Measurements from ENCODE around the gene SERINC1. TPM values are rescaled to one million over a fixed set of nuclear protein-coding genes. Genes with fewer than 3 reads are reported as not detected.
"Not testable (repeated sequence)": the region's sequence is repeated elsewhere in the genome, so short reads cannot be mapped to it uniquely, and the experiment has no call there.

The SERINC1 gene
- 143 TPM for total RNA-seq
- long read RNA-seq, transcript SERINC1-201 (10 exons, 3,137 nt) = major isoform, 202 of 223 reads
- long read RNA-seq, partial matches to known transcripts = 20 of 223 reads
- long read RNA-seq, other reads (novel, unspliced or antisense) = 1 of 223 reads

DNA sequence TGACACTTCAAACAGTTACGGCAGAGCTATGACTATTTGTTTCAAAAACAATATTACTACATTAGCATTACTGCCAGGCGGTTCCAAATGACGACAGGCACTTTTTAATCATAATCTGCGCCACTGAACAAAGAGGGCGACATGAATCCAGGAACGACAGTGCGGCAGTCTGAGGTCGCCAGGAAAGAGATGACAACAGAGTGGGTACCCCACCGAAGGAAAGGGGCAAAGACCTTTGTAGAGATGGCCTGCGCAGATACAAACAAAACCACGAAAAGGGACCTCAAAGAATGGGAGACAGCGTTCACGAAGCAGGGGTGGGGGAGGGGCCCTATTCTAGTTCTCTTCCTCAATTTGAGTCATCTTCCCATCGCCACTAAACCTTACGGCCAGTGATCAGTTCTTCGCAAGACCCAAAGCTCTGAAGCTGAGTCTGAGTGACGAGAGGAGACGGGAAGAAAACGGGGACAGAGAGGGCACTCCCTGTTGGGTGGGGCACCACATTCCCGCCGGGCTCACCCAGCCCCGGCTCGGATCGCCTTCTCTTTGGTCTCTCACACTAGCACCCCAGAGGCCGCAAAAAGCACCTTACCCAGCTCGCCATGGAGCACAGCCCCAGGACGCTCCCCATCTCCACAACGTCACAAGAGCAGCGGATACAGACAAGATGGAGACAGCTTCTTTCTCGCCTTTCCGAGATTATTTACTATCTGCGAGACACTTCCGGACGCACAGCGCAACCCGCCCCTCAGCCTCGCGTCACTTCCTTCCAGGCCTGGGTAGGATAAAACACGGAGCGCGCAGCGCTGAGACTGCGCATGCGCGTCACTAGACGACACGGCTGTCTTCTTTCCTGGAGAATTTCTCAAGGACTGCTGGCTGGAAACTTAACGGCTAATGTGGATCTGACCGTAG, at the start of gene SERINC1:
TSS of gene SERINC1 (minus strand) at position 701 of the 915 bp plus-strand sequence. CDS start at position 631, 70 bp downstream.
- intact Hi-C loops (cut with micrococcal nuclease) = no loop called here
- Histone ChIP-seq H3K4me3 (peak within 1 kb of the TSS; percentile 77), H3K36me3 (peaks cover 5% of the 10 kb centered on the region), H3K27ac (replicated peaks) (peak within 1 kb of the TSS; percentile 93), H3K9me3 (replicated peaks) (no peaks in the 10 kb centered on the region), H3K27me3 (ENCODE audit: low read depth) (no peaks in the 10 kb centered on the region), H3K4me1 (peaks cover 60% of the 10 kb centered on the region)
- peak; percentile 96 for DNase-seq
- TF ChIP-seq, protein P1, sequence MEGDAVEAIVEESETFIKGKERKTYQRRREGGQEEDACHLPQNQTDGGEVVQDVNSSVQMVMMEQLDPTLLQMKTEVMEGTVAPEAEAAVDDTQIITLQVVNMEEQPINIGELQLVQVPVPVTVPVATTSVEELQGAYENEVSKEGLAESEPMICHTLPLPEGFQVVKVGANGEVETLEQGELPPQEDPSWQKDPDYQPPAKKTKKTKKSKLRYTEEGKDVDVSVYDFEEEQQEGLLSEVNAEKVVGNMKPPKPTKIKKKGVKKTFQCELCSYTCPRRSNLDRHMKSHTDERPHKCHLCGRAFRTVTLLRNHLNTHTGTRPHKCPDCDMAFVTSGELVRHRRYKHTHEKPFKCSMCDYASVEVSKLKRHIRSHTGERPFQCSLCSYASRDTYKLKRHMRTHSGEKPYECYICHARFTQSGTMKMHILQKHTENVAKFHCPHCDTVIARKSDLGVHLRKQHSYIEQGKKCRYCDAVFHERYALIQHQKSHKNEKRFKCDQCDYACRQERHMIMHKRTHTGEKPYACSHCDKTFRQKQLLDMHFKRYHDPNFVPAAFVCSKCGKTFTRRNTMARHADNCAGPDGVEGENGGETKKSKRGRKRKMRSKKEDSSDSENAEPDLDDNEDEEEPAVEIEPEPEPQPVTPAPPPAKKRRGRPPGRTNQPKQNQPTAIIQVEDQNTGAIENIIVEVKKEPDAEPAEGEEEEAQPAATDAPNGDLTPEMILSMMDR (IDR thresholded peaks at IDR 0.05; ENCODE audit: borderline replicate concordance) = no peak

DNA sequence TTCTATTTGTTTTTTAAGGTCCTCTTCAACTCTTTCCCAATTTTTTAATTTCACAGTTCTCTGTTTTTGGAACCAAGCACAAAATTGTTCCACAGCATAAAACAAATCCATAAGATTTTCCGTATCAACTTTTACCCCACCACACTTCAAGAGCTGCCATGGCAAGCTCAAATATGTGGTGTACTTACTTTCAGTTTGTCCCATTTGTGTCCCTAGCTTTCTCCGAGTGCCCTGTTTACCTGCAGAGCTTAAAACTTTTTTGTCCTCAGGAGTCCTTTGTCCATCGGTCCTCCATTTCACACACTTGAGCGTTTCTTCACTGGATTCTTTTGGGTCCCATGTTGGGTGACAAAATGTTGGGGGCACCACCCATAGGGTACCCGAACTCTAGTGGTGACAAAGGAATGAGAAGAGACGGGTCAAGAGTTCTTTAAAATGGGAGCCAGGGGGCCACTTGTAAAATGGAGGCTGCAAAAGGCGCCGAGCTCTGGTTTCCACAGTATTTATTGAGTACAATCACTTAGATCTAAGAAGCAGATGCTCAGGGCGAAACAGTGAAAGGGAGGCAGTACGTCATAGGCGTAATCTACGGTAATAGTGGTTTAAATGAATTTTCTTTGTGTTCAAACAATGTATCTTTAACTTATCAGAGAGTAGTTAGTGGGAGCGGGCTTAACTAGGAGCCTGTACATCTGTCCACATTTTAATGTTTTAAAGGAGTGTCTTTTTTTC, 39.8 kb upstream of the SERINC1 start:
- TF ChIP-seq, protein P1 (IDR thresholded peaks at IDR 0.05; ENCODE audit: borderline replicate concordance) = no peak
- intact Hi-C loops (cut with micrococcal nuclease) = no loop called here
- no peak for DNase-seq

DNA sequence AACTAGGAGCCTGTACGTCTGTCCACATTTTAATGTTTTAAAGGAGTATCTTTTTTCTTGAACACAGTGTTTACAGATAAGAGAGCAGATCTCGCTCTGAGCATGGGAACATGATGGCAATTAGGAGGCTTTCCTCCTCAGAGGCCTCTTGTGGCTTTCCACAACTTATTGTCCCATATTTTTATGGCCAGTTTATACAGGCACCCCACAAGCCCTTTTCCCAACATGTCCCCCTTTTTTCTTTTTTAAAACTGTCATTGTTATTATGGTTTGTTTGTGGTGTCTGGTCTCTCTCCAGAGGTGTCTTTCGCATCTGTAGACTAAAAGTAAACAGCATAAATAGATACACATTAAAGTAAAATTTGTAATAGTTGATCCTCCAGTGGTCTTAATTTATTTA, 33.6 kb upstream of the SERINC1 start:
- intact Hi-C loops (cut with micrococcal nuclease) = not testable (repeated sequence)
- H3K9me3 ChIP-seq (replicated peaks) = peaks cover 63% of the 10 kb centered on the region

More for the DNA sequence above, 39.8 kb upstream of the SERINC1 start:
- H3K9me3 ChIP-seq (replicated peaks) = peaks cover 1% of the 10 kb centered on the region
- no peak overlapping the region for H3K27ac ChIP-seq (replicated peaks)
- no peaks in the 10 kb centered on the region for H3K36me3 ChIP-seq
- H3K4me3 ChIP-seq = no peak overlapping the region
- no peaks in the 10 kb centered on the region for H3K4me1 ChIP-seq
- no peaks in the 10 kb centered on the region for H3K27me3 ChIP-seq (ENCODE audit: low read depth)

DNA sequence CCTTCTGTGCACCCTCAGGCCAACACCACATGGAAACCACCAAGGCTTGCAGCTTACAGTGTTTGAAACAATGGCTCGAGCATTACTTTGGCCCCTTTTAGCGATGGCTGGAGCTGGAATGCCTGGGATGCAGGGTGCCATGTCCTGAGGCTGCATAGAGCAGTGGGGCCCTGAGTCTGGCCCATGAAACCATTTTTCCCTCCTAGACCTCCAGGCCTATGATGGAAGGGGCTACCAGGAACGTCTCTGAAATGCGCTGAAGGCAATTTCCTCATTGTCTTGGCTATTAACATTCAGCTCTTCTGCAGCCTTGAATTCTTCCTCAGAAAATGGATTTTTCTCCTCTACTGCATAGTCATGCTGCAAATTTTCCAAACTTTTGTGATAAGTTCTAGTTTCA, 29.9 kb upstream of the SERINC1 start:
- TF ChIP-seq, protein P1 (IDR thresholded peaks at IDR 0.05; ENCODE audit: borderline replicate concordance) = no peak
- Histone ChIP-seq H3K4me3 (no peak overlapping the region), H3K9me3 (replicated peaks) (peaks cover 96% of the 10 kb centered on the region), H3K36me3 (no peaks in the 10 kb centered on the region), H3K4me1 (no peaks in the 10 kb centered on the region), H3K27ac (replicated peaks) (no peak overlapping the region), H3K27me3 (ENCODE audit: low read depth) (no peaks in the 10 kb centered on the region)
- no peak for DNase-seq
- intact Hi-C loops (cut with micrococcal nuclease) = no loop called here

More for the DNA sequence above, 33.6 kb upstream of the SERINC1 start:
- not testable (repeated sequence) for H3K4me3 ChIP-seq; H3K27me3 ChIP-seq (ENCODE audit: low read depth); H3K27ac ChIP-seq (replicated peaks); H3K36me3 ChIP-seq; H3K4me1 ChIP-seq; DNase-seq

DNA sequence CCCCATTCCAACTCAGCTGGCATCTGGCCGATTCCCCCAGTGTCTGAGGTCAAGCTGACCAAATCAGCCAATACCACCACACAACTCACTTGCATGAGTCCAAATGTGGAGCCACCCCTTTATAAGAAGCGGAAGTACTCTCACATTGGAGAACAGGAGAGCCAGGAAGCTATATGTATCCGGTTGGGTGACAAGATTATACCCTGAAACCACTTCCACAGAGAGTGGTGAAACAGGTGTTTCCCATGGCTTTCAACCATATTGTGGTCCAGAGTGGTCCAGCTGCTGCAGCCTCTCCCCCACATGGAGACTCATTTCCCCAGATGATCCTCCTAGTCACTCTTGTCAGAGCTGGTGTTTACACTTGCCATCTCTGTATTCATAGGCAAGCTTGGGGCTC, 24.0 kb upstream of the SERINC1 start:
- intact Hi-C loops (cut with micrococcal nuclease) = no loop called here
- Histone ChIP-seq H3K27ac (replicated peaks) (no peak overlapping the region), H3K36me3 (no peaks in the 10 kb centered on the region), H3K27me3 (ENCODE audit: low read depth) (no peaks in the 10 kb centered on the region), H3K4me1 (peaks cover 2% of the 10 kb centered on the region), H3K4me3 (no peak overlapping the region), H3K9me3 (replicated peaks) (peaks cover 47% of the 10 kb centered on the region)
- no peak for DNase-seq
- TF ChIP-seq, protein P1 (IDR thresholded peaks at IDR 0.05; ENCODE audit: borderline replicate concordance) = no peak
